D341Med (cell line): ENCODE measurements around the gene CEP57.
"Not testable (repeated sequence)": the region's sequence is repeated elsewhere in the genome, so short reads cannot be mapped to it uniquely, and the experiment has no call there.

ENCODE experiments used
- DNase-seq: peaks from one replicate; pipeline ENCODE4 v3.0.0; 2012; ENCODE audit warnings: low spot score

CEP57 gene

GRCh38 chr11:95799546-95799945, 9.2 kb downstream of the CEP57 start:
- DNase-seq = no peak

GRCh38 chr11:95800438-95800837, 10.1 kb downstream of the CEP57 start:
- DNase-seq = no peak

- no peak for DNase-seq
These were observed 12.5 kb downstream of the CEP57 start for GRCh38 chr11:95802806-95803205.

- DNase-seq = no peak
These were observed 13.7 kb downstream of the CEP57 start for GRCh38 chr11:95803973-95804372.

- no peak for DNase-seq
These were observed 15.6 kb downstream of the CEP57 start for GRCh38 chr11:95805869-95806268.

GRCh38 chr11:95806464-95806863, 16.2 kb downstream of the CEP57 start:
- not testable (repeated sequence) for DNase-seq

GRCh38 chr11:95811052-95811451, 20.8 kb downstream of the CEP57 start:
- not testable (repeated sequence) for DNase-seq

GRCh38 chr11:95816037-95816436, 25.7 kb downstream of the CEP57 start:
- DNase-seq = no peak

GRCh38 chr11:95821640-95822039, 31.3 kb downstream of the CEP57 start:
- DNase-seq = no peak

- DNase-seq = no peak
These were observed 37.4 kb downstream of the CEP57 start for GRCh38 chr11:95827696-95828095.

GRCh38 chr11:95829580-95830259, 39.4 kb downstream of the CEP57 start:
- DNase-seq = no peak

- no peak for DNase-seq
These were observed 41.0 kb downstream of the CEP57 start for GRCh38 chr11:95831198-95831883.

GRCh38 chr11:95832763-95833162, 42.5 kb downstream of the CEP57 start:
- DNase-seq = no peak

GRCh38 chr11:95833378-95833777, 43.1 kb downstream of the CEP57 start:
- no peak for DNase-seq

GRCh38 chr11:95835351-95835750, 45.1 kb downstream of the CEP57 start:
- DNase-seq = no peak

- peak; percentile 76 for DNase-seq
These were observed 45.6 kb downstream of the CEP57 start for GRCh38 chr11:95835768-95836488.

- DNase-seq = no peak
These were observed 54.9 kb downstream of the CEP57 start for GRCh38 chr11:95845167-95845566.

- peak; percentile 49 for DNase-seq
These were observed 59.0 kb downstream of the CEP57 start for GRCh38 chr11:95849087-95849825.

- DNase-seq = no peak
These were observed 59.8 kb downstream of the CEP57 start for GRCh38 chr11:95850137-95850536.

- peak; percentile 18 for DNase-seq
These were observed 62.8 kb downstream of the CEP57 start for GRCh38 chr11:95853138-95853537.

GRCh38 chr11:95853862-95854261, 63.6 kb downstream of the CEP57 start:
- no peak for DNase-seq

- DNase-seq = not testable (repeated sequence)
These were observed 64.1 kb downstream of the CEP57 start for GRCh38 chr11:95854362-95854761.
